ENCODE results near the gene STING1.
"Not testable (repeated sequence)": the region's sequence is repeated elsewhere in the genome, so short reads cannot be mapped to it uniquely, and the experiment has no call there.

STING1 gene

GRCh38 chr5:139482050-139482889, at the start of gene STING1:
STING1 (minus strand) TSS chr5:139482758; CDS start chr5:139481704, 1,054 bp downstream.
- peak within 1 kb of the TSS; percentile 98 for H3K9ac ChIP-seq (ENCODE audit: low read depth, low read length, poor library complexity, severe bottlenecking)

GRCh38 chr5:139531772-139532169, 49.2 kb upstream of the STING1 start:
- H3K9me3 ChIP-seq (ENCODE audit: insufficient read depth, low read depth, low read length), result no peaks in the 10 kb centered on the region
- H3F3A ChIP-seq (ENCODE audit: low read depth), result no peaks in the 10 kb centered on the region
- no peaks in the 10 kb centered on the region for H3K79me2 ChIP-seq (ENCODE audit: insufficient read depth, low read length)
- TF ChIP-seq CTCF (conservative IDR thresholded peaks at IDR 0.05; ENCODE audit: low read length), result no peak
- TF ChIP-seq EZH2phosphoT487 (IDR thresholded peaks at IDR 0.05; ENCODE audit: borderline replicate concordance), result no peak
- H3K4me1 ChIP-seq (ENCODE audit: insufficient read depth, low read length, poor library complexity, severe bottlenecking), result no peaks in the 10 kb centered on the region
- H2AFZ ChIP-seq (ENCODE audit: low read length), result no peak overlapping the region
- H3K36me3 ChIP-seq (ENCODE audit: insufficient read depth, low read length), result no peaks in the 10 kb centered on the region
- no peaks in the 10 kb centered on the region for H3K27me3 ChIP-seq (ENCODE audit: insufficient read depth, low read length, poor library complexity, severe bottlenecking)
- H3K9me2 ChIP-seq (replicated peaks; ENCODE audit: low read depth, low read length), result no peaks in the 10 kb centered on the region
- no peak overlapping the region for H3K4me3 ChIP-seq (ENCODE audit: low read length, poor library complexity, severe bottlenecking)
- no peak overlapping the region for H3K4me2 ChIP-seq (ENCODE audit: low read depth, low read length, poor library complexity, severe bottlenecking)
- no peaks in the 10 kb centered on the region for H4K20me1 ChIP-seq (ENCODE audit: insufficient read depth, low read length, poor library complexity, severe bottlenecking)
- H3K9ac ChIP-seq (ENCODE audit: low read depth, low read length, poor library complexity, severe bottlenecking), result no peak overlapping the region

More at GRCh38 chr5:139482050-139482889, at the start of gene STING1:
- no peaks in the 10 kb centered on the region for H3K9me3 ChIP-seq (ENCODE audit: insufficient read depth, low read depth, low read length)
- H4K20me1 ChIP-seq (ENCODE audit: insufficient read depth, low read length, poor library complexity, severe bottlenecking), result peaks cover 25% of the 10 kb centered on the region
- no peaks in the 10 kb centered on the region for H3K9me2 ChIP-seq (replicated peaks; ENCODE audit: low read depth, low read length)
- peak within 1 kb of the TSS; percentile 89 for H3K4me3 ChIP-seq (ENCODE audit: low read length, poor library complexity, severe bottlenecking)
- peaks cover 47% of the 10 kb centered on the region for H3K79me2 ChIP-seq (ENCODE audit: insufficient read depth, low read length)
- peaks cover 8% of the 10 kb centered on the region; the same call in 1 of the 2 replicates for H3F3A ChIP-seq (ENCODE audit: low read depth)
- H3K27me3 ChIP-seq (ENCODE audit: insufficient read depth, low read length, poor library complexity, severe bottlenecking), result no peaks in the 10 kb centered on the region
- H3K36me3 ChIP-seq (ENCODE audit: insufficient read depth, low read length), result peaks cover 9% of the 10 kb centered on the region; the same call in 1 of the 2 replicates
- TF ChIP-seq CTCF (conservative IDR thresholded peaks at IDR 0.05; ENCODE audit: low read length), result no peak
- TF ChIP-seq EZH2phosphoT487 (IDR thresholded peaks at IDR 0.05; ENCODE audit: borderline replicate concordance), result no peak
- H3K4me1 ChIP-seq (ENCODE audit: insufficient read depth, low read length, poor library complexity, severe bottlenecking), result peaks cover 46% of the 10 kb centered on the region
- peak within 1 kb of the TSS; percentile 92 for H3K4me2 ChIP-seq (ENCODE audit: low read depth, low read length, poor library complexity, severe bottlenecking)
- peak within 1 kb of the TSS; percentile 37 for H2AFZ ChIP-seq (ENCODE audit: low read length)

DNA sequence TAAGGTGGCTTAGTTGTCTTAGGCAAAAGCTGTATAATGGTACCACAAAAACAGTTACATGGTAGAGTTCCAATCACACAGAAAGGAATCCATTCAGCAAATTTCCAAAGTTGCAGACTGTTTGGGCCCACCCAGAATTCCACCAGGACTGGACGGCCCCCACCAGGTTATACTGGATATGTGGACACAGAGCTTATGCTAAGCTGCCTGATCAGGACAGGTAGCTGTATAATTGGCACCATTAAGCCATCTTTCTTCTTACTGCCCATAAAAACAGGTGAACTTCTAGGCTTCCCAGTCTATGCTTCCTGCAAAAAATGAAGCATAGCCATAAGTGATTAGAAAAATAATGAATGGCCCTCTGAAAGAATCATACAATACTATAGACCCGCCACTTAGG, 47.5 kb upstream of the STING1 start:
- H3K9me3 ChIP-seq (ENCODE audit: insufficient read depth, low read depth, low read length); H2AFZ ChIP-seq (ENCODE audit: low read length); H3K4me1 ChIP-seq (ENCODE audit: insufficient read depth, low read length, poor library complexity, severe bottlenecking); H3K4me3 ChIP-seq (ENCODE audit: low read length, poor library complexity, severe bottlenecking); H3K9ac ChIP-seq (ENCODE audit: low read depth, low read length, poor library complexity, severe bottlenecking); H3K79me2 ChIP-seq (ENCODE audit: insufficient read depth, low read length); H4K20me1 ChIP-seq (ENCODE audit: insufficient read depth, low read length, poor library complexity, severe bottlenecking); H3K4me2 ChIP-seq (ENCODE audit: low read depth, low read length, poor library complexity, severe bottlenecking); H3F3A ChIP-seq (ENCODE audit: low read depth); H3K9me2 ChIP-seq (replicated peaks; ENCODE audit: low read depth, low read length); H3K36me3 ChIP-seq (ENCODE audit: insufficient read depth, low read length); H3K27me3 ChIP-seq (ENCODE audit: insufficient read depth, low read length, poor library complexity, severe bottlenecking): not testable (repeated sequence)

- H3K79me2 ChIP-seq (ENCODE audit: insufficient read depth, low read length); H3K9ac ChIP-seq (ENCODE audit: low read depth, low read length, poor library complexity, severe bottlenecking): not testable (repeated sequence)
Measured at GRCh38 chr5:139528695-139529094, 46.1 kb upstream of the STING1 start.

GRCh38 chr5:139527896-139528467, 45.4 kb upstream of the STING1 start:
- not testable (repeated sequence) for H3K9me3 ChIP-seq (ENCODE audit: insufficient read depth, low read depth, low read length); H3F3A ChIP-seq (ENCODE audit: low read depth); H3K36me3 ChIP-seq (ENCODE audit: insufficient read depth, low read length); H3K27me3 ChIP-seq (ENCODE audit: insufficient read depth, low read length, poor library complexity, severe bottlenecking); H3K4me1 ChIP-seq (ENCODE audit: insufficient read depth, low read length, poor library complexity, severe bottlenecking); H3K4me3 ChIP-seq (ENCODE audit: low read length, poor library complexity, severe bottlenecking); H4K20me1 ChIP-seq (ENCODE audit: insufficient read depth, low read length, poor library complexity, severe bottlenecking); H3K4me2 ChIP-seq (ENCODE audit: low read depth, low read length, poor library complexity, severe bottlenecking); H3K79me2 ChIP-seq (ENCODE audit: insufficient read depth, low read length); H3K9me2 ChIP-seq (replicated peaks; ENCODE audit: low read depth, low read length); H2AFZ ChIP-seq (ENCODE audit: low read length); H3K9ac ChIP-seq (ENCODE audit: low read depth, low read length, poor library complexity, severe bottlenecking)

More at GRCh38 chr5:139528695-139529094, 46.1 kb upstream of the STING1 start:
- H3F3A ChIP-seq (ENCODE audit: low read depth); H3K27me3 ChIP-seq (ENCODE audit: insufficient read depth, low read length, poor library complexity, severe bottlenecking); H2AFZ ChIP-seq (ENCODE audit: low read length); H3K9me3 ChIP-seq (ENCODE audit: insufficient read depth, low read depth, low read length); H3K4me1 ChIP-seq (ENCODE audit: insufficient read depth, low read length, poor library complexity, severe bottlenecking); H3K4me3 ChIP-seq (ENCODE audit: low read length, poor library complexity, severe bottlenecking); H3K4me2 ChIP-seq (ENCODE audit: low read depth, low read length, poor library complexity, severe bottlenecking); H4K20me1 ChIP-seq (ENCODE audit: insufficient read depth, low read length, poor library complexity, severe bottlenecking); H3K9me2 ChIP-seq (replicated peaks; ENCODE audit: low read depth, low read length); H3K36me3 ChIP-seq (ENCODE audit: insufficient read depth, low read length): not testable (repeated sequence)

DNA sequence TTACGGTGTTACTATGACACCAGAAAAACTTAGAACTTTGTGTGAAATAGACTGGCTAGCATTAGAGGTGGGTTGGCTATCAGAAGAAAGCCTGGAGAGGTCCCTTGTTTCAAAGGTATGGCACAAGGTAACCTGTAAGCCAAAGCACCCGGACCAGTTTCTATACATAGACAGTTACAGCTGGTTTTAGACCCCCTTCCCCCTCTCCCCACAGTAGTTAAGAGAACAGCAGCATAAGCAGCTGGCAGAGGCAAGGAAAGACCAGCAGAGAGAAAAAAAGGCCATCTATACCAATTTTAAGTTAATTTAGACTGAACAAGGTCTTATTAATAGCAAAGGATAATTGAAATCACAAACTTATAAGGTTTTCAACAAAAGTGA, 44.5 kb upstream of the STING1 start:
- not testable (repeated sequence) for H3K9me3 ChIP-seq (ENCODE audit: insufficient read depth, low read depth, low read length); H3K9me2 ChIP-seq (replicated peaks; ENCODE audit: low read depth, low read length); H3F3A ChIP-seq (ENCODE audit: low read depth); H2AFZ ChIP-seq (ENCODE audit: low read length); H3K27me3 ChIP-seq (ENCODE audit: insufficient read depth, low read length, poor library complexity, severe bottlenecking); H3K36me3 ChIP-seq (ENCODE audit: insufficient read depth, low read length); H3K4me3 ChIP-seq (ENCODE audit: low read length, poor library complexity, severe bottlenecking); H3K4me2 ChIP-seq (ENCODE audit: low read depth, low read length, poor library complexity, severe bottlenecking); H4K20me1 ChIP-seq (ENCODE audit: insufficient read depth, low read length, poor library complexity, severe bottlenecking); H3K9ac ChIP-seq (ENCODE audit: low read depth, low read length, poor library complexity, severe bottlenecking); H3K79me2 ChIP-seq (ENCODE audit: insufficient read depth, low read length); H3K4me1 ChIP-seq (ENCODE audit: insufficient read depth, low read length, poor library complexity, severe bottlenecking)
